ENCODE measurements around the gene CEP57. TPM values are rescaled to one million over a fixed set of nuclear protein-coding genes. Genes with fewer than 3 reads are reported as not detected.

The CEP57 gene
- total and polyA plus RNA-seq, 2 of the 13 experiments (the other 11 are each of a cell fraction or from before 2014, with no cell fraction given): 34.3 to 59.4 TPM

DNA sequence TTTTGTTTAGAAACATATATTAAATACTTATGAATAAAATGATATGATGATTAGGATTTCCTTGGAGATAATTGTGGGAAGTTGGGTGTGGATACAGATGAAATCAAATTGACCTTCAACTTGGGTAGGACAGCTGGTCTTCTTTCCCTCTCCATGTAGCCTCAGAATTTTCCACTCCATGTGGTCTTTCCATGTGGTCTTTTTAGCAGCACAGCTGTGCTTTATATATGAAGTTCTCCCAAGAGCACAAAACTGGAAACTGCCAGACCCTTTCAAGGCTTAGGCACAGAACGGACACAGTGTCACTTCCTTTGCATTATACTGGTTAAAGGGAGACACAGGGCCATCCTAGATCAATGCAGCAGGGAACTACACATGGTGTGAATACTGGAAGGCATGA is 29.4 kb upstream of the CEP57 start:
- H3K9ac ChIP-seq (ENCODE audit: insufficient read depth, low read depth, low read length): no peak overlapping the region
- intact Hi-C loops (cut with micrococcal nuclease; ENCODE audit: unreplicated experiment) (loop anchor here (10.0 kb wide), 1 partner anchor 1136 kb away; no protein-coding TSS in a partner anchor), in situ Hi-C loops (cut with HindIII; ENCODE audit: extremely low pct_ligation_motif_present, low pct_unique_long_range_greater_than_20kb) (loop anchor here (25.0 kb wide), 1 partner anchor 1124 kb away; no protein-coding TSS in a partner anchor)
- ATAC-seq: no peak
- ChIA-PET CTCF (ENCODE audit: low intra/inter-chr PET ratio, low total read pairs) (no interaction called here), POLR2A (no interaction called here)
- 0% methylated on average over 1 of the region's 1 CpG for WGBS (ENCODE audit: low lambda C conversion rate)
- H2AFZ ChIP-seq (ENCODE audit: low read length): no peak overlapping the region
- TF ChIP-seq, protein P1, sequence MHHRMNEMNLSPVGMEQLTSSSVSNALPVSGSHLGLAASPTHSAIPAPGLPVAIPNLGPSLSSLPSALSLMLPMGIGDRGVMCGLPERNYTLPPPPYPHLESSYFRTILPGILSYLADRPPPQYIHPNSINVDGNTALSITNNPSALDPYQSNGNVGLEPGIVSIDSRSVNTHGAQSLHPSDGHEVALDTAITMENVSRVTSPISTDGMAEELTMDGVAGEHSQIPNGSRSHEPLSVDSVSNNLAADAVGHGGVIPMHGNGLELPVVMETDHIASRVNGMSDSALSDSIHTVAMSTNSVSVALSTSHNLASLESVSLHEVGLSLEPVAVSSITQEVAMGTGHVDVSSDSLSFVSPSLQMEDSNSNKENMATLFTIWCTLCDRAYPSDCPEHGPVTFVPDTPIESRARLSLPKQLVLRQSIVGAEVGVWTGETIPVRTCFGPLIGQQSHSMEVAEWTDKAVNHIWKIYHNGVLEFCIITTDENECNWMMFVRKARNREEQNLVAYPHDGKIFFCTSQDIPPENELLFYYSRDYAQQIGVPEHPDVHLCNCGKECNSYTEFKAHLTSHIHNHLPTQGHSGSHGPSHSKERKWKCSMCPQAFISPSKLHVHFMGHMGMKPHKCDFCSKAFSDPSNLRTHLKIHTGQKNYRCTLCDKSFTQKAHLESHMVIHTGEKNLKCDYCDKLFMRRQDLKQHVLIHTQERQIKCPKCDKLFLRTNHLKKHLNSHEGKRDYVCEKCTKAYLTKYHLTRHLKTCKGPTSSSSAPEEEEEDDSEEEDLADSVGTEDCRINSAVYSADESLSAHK (CRISPR knock-in tag; IDR thresholded peaks at IDR 0.05; ENCODE audit: borderline replicate concordance): no peak
- TF ChIP-seq NR2F1 (CRISPR knock-in tag; IDR thresholded peaks at IDR 0.05) (no peak), ARNTL (CRISPR knock-in tag; IDR thresholded peaks at IDR 0.05) (no peak), NR3C1 (CRISPR knock-in tag; IDR thresholded peaks at IDR 0.05) (no peak), SATB2 (CRISPR knock-in tag; IDR thresholded peaks at IDR 0.05) (no peak), ETV5 (CRISPR knock-in tag; IDR thresholded peaks at IDR 0.05; ENCODE audit: borderline replicate concordance) (no peak), ARID2 (CRISPR knock-in tag; IDR thresholded peaks at IDR 0.05; ENCODE audit: borderline replicate concordance) (no peak), ZNF703 (CRISPR knock-in tag; IDR thresholded peaks at IDR 0.05; ENCODE audit: borderline replicate concordance) (no peak)
- TF ChIP-seq, protein P2, sequence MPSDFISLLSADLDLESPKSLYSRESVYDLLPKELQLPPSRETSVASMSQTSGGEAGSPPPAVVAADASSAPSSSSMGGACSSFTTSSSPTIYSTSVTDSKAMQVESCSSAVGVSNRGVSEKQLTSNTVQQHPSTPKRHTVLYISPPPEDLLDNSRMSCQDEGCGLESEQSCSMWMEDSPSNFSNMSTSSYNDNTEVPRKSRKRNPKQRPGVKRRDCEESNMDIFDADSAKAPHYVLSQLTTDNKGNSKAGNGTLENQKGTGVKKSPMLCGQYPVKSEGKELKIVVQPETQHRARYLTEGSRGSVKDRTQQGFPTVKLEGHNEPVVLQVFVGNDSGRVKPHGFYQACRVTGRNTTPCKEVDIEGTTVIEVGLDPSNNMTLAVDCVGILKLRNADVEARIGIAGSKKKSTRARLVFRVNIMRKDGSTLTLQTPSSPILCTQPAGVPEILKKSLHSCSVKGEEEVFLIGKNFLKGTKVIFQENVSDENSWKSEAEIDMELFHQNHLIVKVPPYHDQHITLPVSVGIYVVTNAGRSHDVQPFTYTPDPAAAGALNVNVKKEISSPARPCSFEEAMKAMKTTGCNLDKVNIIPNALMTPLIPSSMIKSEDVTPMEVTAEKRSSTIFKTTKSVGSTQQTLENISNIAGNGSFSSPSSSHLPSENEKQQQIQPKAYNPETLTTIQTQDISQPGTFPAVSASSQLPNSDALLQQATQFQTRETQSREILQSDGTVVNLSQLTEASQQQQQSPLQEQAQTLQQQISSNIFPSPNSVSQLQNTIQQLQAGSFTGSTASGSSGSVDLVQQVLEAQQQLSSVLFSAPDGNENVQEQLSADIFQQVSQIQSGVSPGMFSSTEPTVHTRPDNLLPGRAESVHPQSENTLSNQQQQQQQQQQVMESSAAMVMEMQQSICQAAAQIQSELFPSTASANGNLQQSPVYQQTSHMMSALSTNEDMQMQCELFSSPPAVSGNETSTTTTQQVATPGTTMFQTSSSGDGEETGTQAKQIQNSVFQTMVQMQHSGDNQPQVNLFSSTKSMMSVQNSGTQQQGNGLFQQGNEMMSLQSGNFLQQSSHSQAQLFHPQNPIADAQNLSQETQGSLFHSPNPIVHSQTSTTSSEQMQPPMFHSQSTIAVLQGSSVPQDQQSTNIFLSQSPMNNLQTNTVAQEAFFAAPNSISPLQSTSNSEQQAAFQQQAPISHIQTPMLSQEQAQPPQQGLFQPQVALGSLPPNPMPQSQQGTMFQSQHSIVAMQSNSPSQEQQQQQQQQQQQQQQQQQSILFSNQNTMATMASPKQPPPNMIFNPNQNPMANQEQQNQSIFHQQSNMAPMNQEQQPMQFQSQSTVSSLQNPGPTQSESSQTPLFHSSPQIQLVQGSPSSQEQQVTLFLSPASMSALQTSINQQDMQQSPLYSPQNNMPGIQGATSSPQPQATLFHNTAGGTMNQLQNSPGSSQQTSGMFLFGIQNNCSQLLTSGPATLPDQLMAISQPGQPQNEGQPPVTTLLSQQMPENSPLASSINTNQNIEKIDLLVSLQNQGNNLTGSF (CRISPR knock-in tag; IDR thresholded peaks at IDR 0.05): no peak
- H3K79me2 ChIP-seq (ENCODE audit: insufficient read depth, low read length): no peaks in the 10 kb centered on the region
- FAIRE-seq: no peak
- peaks cover 0 to 9% of the 10 kb centered on the region in 2 experiments; a peak in 2 of 5 replicates for H3K27me3 ChIP-seq (ENCODE audit: control insufficient read depth in 1 of 2, insufficient read depth in 2 of 2, low read length in 2 of 2)
- H3K4me3 ChIP-seq (replicated peaks in 1 of 3; ENCODE audit: insufficient read depth in 1 of 3, low read depth in 2 of 3, low read length in 3 of 3): no peak overlapping the region
- no peaks in the 10 kb centered on the region for H3K9me3 ChIP-seq (ENCODE audit: low read length)
- no peaks in the 10 kb centered on the region for H4K20me1 ChIP-seq (ENCODE audit: insufficient read depth, low read length)
- H3K4me1 ChIP-seq (ENCODE audit: insufficient read depth, low read length): no peaks in the 10 kb centered on the region
- H3K27ac ChIP-seq (ENCODE audit: extremely low read length, insufficient read depth, low read length): no peak overlapping the region
- no peaks in the 10 kb centered on the region for H3K36me3 ChIP-seq (replicated peaks in 1 of 2; ENCODE audit: control insufficient read depth in 1 of 2, insufficient read depth in 2 of 2, low read length in 2 of 2)
- no peak overlapping the region for H3K4me2 ChIP-seq (ENCODE audit: low read depth, low read length)
- DNase-seq (ENCODE audit: low spot score): no peak
- no TSS peak for BruUV-seq (replicated peaks)
